Fibroblast of the aortic adventitia (primary cell): ENCODE measurements around the gene ZNF821. TPM values are rescaled to one million over a fixed set of nuclear protein-coding genes. Genes with fewer than 3 reads are reported as not detected.

Experiments
- DNase-seq: peaks from one replicate; pipeline ENCODE4 v3.0.0-alpha.2; 2010; ENCODE audit warnings: low read depth
- H3K4me3 ChIP-seq: 2 replicates; pipeline ENCODE4 v1.5.1; 2011; ENCODE audit warnings: low read depth, mild to moderate bottlenecking, control low read depth, low read length, moderate library complexity
- total RNA-seq: library from RNA; depleted of rRNA; stranded (reverse); fragments of >200 nt; gene quantifications from 2 replicates; pipeline ENCODE4 v1.2.3, GENCODE V29; 2012; ENCODE audit warnings: low replicate concordance
- TF ChIP-seq, protein P1 (sequence below): IDR thresholded peaks from 2 replicates; pipeline ENCODE4 v1.5.1; 2011; ENCODE audit warnings: mild to moderate bottlenecking, low read length, control low read depth, inconsistent platforms; ENCODE audit not compliant: insufficient read depth

ZNF821 gene
- total RNA-seq, 1 donor: 3.1 TPM

GRCh38 chr16:71865173-71865863 is 18.7 kb downstream of the ZNF821 start:
- TF ChIP-seq, protein P1, sequence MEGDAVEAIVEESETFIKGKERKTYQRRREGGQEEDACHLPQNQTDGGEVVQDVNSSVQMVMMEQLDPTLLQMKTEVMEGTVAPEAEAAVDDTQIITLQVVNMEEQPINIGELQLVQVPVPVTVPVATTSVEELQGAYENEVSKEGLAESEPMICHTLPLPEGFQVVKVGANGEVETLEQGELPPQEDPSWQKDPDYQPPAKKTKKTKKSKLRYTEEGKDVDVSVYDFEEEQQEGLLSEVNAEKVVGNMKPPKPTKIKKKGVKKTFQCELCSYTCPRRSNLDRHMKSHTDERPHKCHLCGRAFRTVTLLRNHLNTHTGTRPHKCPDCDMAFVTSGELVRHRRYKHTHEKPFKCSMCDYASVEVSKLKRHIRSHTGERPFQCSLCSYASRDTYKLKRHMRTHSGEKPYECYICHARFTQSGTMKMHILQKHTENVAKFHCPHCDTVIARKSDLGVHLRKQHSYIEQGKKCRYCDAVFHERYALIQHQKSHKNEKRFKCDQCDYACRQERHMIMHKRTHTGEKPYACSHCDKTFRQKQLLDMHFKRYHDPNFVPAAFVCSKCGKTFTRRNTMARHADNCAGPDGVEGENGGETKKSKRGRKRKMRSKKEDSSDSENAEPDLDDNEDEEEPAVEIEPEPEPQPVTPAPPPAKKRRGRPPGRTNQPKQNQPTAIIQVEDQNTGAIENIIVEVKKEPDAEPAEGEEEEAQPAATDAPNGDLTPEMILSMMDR: no peak
- no peak overlapping the region for H3K4me3 ChIP-seq
- no peak for DNase-seq

GRCh38 chr16:71863995-71864394 is 20.0 kb downstream of the ZNF821 start:
- DNase-seq: no peak
- TF ChIP-seq, protein P1: no peak
- no peak overlapping the region for H3K4me3 ChIP-seq

GRCh38 chr16:71859762-71860521 is 24.0 kb downstream of the ZNF821 start:
- TF ChIP-seq, protein P1: no peak
- no peak overlapping the region for H3K4me3 ChIP-seq
- DNase-seq: no peak

DNA sequence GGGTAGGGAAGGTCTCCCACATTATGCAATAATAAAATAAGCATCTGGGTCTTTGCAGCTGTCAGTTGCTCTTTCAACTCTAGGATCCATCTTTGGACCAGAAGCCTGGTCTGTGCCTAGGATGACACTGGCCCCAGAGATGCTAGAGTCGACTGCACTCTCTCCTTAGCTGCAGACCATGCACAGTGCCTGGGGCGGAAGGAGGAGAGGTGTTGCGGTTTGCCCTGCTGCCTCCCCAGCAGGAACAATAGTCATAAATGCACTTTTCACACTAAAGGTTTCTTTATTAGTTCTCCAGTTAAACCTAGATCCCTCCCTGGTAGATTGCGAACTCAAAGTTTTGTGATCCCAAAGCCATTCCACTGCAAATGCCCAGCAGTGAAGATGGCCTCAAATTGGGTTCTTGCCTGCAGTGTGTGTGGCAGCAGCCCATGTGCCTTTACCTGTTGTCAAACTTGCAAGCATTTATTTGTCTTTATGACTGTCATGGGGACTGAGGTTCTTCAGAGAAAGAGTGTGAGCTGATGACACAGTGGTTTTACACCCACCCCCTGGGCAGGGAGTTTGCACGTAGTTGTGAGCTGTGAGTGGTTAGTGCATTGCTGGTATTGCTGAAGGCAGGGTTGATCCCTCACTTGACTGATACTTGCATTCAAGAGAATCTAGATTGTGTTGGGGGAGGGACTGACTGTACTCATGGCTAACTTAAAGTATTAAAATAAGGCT is 27.9 kb downstream of the ZNF821 start:
- no peak for DNase-seq
- no peak overlapping the region for H3K4me3 ChIP-seq
- TF ChIP-seq, protein P1: no peak

- TF ChIP-seq, protein P1: no peak
- no peak overlapping the region for H3K4me3 ChIP-seq
- DNase-seq: no peak
Measured at GRCh38 chr16:71854369-71854948, 29.5 kb downstream of the ZNF821 start.

- TF ChIP-seq, protein P1: no peak
- H3K4me3 ChIP-seq: no peak overlapping the region
- DNase-seq: no peak
Measured at GRCh38 chr16:71853413-71853812, 30.6 kb downstream of the ZNF821 start.
